ENCODE measurements around the gene LRP2.

- TF ChIP-seq CTCF (IDR thresholded peaks at IDR 0.05; ENCODE audit: borderline replicate concordance, extremely low read depth, low read length, poor library complexity, severe bottlenecking) (no peak), EZH2 (IDR thresholded peaks at IDR 0.05; ENCODE audit: borderline replicate concordance, low read depth, low read length, severe bottlenecking) (no peak)
Measured at GRCh38 chr2:169361706-169362117, 622 bp downstream of the LRP2 start.

All from DND-41 (cell line).